Measurements from ENCODE around the gene ABLIM3.
A peak's percentile ranks its signal among the peaks of the same experiment; 100 is the strongest.
"Not testable (repeated sequence)": the region's sequence is repeated elsewhere in the genome, so short reads cannot be mapped to it uniquely, and the experiment has no call there.

The ABLIM3 gene

DNA sequence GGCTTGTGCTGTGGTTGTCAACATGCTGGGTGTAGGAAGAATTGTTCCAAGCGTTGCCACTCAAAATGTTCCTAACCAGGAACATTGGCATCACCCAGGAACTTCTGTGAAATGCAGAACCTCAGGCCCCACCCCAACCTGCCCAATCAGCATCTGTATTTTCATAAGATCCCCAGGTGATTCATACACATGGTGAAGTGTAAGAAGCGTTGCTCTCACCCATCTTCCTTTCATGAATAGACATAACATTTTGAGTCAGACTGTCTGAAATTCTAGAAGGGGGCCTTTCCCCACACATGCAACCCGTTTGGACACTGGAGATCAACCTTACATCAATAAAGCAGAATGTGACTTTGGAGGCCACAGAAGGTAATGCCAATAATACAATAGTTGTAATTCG lies 121.0 kb downstream of the ABLIM3 start:
- no peak for DNase-seq

- DNase-seq = no peak
Measured at GRCh38 chr5:149264439-149265067, 123.3 kb downstream of the ABLIM3 start.

DNA sequence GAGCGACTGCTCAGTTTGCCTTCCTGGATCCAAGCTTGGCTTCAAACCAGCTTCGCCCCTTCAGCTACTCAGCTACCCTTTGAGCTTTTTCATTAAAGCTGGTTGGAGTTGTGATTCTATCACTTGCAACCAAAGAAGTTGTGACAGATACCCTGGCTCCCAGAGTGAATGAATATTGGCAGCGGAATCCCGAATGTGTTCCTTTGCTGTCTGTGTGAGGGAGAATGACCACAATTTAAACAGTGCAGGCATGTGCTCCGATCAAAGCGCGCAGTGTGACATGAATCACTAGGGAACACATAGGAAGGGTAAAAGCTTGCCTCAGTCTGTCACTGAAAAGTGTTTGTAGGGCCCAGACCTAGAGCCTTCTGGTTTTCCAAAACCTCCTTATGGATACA lies 123.8 kb downstream of the ABLIM3 start:
- DNase-seq = no peak

GRCh38 chr5:149265597-149265996 lies 124.3 kb downstream of the ABLIM3 start:
- no peak for DNase-seq

GRCh38 chr5:149267241-149267973 lies 126.1 kb downstream of the ABLIM3 start:
- DNase-seq = no peak

GRCh38 chr5:149268928-149269557 lies 127.8 kb downstream of the ABLIM3 start:
- no peak for DNase-seq

DNA sequence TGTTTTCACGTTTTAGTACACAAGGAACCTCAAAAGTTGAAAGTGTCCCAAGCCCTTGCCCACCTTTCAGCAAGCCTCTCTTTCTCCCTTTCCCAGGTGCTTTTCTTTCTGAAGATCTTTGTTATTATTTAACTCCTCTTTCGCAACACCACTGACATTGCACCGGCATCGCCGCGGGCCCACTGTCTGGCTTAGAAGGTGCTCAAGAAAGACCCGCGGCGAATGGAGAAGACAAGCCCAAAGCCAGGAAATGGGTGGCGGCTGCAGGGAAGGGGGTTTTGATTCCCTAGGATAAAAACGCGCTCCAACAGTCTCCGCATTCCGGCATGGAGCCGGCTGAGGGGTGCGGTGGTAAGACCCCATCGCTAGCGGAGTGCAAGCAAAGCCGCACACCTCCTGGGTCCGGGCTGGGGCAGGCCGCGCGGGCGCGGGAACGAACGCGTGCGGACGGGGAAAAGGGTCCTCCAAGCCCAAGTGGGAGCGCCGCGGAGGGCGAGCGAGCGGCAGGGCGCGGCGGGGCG lies 130.0 kb downstream of the ABLIM3 start:
- no peak for DNase-seq

DNA sequence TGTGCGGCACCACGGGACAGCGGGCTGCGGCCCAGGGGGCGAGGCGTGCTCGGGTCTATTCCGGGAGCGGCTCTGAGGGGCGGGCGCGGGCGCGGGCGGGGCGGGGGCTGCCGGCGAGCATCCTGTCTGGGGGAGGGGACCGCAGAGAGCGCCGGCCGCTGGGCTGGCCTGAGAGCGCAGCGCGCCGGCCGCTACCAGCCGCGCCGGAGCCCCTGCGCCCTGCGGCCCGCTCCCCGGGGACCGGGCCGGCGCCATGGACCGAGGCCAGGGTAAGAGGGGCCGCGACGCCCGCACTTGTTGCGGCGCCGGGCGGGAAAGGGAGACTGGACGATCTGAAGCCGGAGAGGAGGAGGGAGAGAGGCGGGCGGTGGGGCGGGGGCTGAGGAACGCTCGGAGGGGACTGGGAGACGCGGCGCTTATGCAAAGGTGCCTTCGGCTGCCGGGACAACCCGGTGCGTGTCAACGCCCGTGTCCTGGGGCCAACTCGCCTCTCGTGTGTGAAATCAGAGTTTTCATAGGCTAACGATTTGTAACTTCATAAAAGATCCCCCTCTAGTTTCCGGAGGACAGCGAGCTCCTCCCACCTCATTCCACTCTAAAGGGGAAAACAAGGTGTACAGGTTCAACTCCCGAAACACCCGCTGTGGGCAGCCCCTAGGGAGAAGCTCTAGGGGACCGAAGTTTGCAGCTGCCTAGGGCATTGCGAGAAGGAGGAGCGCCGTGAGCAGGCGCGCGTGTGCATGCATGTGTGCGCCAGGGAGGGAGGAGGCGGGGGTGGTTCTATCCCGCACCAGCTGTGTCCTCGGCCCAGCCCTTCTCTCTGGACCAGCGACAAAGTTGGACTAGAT lies 130.6 kb downstream of the ABLIM3 start, which contains the start of gene AFAP1L1:
Gene AFAP1L1 (plus strand): TSS at position 144 of the 848 bp plus-strand sequence. CDS start 110 bp downstream, at position 254.
- peak; percentile 11 for DNase-seq

DNA sequence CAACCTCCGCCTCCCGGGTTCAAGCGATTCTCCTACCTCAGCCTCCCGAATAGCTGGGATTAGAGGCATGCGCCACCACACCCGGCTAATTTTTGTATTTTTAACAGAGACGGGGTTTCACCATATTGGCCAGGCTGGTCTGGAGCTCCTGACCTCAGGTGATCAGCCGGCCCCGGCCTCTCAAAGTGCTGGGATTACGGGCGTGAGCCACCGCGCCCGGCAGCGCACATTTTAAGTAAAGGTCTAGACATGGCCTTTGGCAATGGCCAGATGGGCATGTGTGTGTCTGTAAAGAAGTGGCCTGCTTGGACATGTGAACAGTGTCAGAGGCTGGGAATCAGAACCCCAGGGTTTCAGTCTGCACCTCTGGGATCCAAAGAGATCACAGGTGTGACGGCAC lies 131.5 kb downstream of the ABLIM3 start:
- not testable (repeated sequence) for DNase-seq

GRCh38 chr5:149273237-149273636 lies 131.9 kb downstream of the ABLIM3 start:
- DNase-seq = no peak

- DNase-seq = no peak
Measured at GRCh38 chr5:149273950-149274349, 132.7 kb downstream of the ABLIM3 start.

DNA sequence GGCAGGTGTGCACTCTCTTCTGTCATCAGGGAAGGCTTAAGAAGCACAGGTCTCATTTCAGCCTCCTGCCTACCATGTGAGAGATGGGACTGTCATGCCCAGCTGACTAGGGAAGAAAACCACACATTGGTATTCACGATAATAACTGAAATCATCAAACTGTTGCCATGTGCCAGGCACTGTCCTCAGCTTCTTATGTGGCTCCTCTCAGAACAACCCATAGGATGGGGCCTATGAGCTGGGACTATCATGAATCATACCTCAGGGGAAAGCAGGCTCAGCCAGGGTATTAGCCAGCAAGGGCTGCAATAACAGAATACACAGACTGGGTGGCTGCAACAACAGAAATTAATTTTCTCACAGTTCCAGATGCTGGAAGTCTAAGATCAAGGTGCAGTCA lies 133.6 kb downstream of the ABLIM3 start:
- no peak for DNase-seq

- DNase-seq = no peak
Measured at GRCh38 chr5:149277801-149278200, 136.5 kb downstream of the ABLIM3 start.

- DNase-seq = no peak
Measured at GRCh38 chr5:149278451-149279210, 137.3 kb downstream of the ABLIM3 start.

GRCh38 chr5:149279661-149280060 lies 138.4 kb downstream of the ABLIM3 start:
- DNase-seq = no peak

DNA sequence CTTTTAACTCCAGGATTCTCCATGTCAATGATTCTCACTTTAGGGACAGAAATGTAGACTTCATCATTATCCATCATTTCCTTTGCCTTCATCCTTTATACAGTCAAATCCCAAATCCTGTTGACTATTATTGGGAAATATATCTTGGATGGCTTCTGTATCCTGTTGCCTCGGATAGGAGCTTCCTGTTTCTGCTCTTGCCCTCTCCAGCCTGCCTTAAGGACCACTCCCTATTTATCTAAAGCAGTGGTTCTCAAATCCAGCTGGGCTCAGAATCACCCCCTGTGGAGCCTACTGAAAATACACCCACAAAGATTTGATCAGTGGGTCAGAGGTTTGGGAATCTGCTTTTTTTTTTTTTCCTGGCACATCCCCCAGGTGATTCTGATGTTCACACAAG lies 138.8 kb downstream of the ABLIM3 start:
- DNase-seq = no peak

DNA sequence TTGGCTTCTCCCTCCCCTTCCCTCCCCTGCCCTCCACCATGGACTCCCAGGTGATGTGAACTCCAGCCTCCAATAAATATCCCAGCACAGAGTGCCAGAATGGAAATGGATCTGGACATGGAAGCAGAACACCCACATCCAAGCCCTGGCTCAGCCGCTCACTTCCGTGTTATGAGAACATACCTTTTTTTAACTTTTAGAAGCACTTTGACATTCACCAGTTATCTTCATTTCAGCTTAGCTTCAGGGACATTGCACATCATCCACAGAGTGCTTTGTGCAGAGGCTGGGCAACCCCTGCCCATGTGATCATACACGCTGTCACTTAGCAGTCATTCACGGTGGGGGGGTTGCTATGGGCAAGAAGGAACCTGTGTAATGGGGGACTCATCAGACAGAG lies 139.5 kb downstream of the ABLIM3 start:
- no peak for DNase-seq

DNA sequence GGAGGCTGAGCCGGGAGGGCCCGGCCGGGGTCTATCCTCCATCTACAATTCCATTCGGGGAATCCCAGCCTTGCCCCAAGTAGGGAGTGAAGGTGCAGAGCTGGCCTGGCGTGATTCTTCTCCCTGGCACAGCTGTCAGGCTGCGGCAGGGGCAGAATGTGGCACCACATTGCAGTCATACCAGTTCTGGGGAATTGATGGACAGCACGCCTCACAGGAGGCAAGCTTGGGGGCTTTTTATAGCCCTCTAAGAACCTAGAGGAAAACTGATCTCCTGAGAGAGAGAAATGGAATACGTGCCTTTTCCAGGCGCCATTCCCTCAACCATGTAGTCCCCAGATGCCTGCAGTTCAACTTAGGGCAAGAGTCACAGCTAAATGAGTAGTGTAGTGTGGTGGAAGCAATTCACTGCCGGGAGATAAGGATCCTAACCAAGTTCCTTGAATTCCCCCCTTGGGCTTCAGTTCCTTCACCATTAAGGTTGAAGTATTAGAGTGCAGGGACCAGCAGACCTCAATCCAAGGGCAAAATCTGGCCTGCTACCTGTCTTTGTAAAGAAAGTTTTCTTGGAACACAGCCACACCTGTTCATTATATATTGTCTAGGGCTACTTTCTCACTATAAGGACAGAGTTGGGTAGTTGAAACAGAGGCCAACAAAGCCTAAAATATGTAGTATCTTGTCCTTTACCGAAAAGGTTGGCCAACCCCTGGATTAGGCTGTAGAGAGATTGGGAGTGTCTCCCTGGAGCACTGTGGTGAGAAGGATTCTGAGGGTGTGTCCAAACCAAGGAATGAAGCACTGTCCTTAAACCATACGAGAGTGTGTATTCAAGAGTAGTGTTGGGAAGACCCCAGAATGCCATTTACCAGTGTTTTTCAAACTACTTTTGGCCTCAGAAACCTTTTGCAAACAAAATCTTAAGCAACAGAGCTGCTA lies 141.0 kb downstream of the ABLIM3 start:
- DNase-seq = no peak

GRCh38 chr5:149282966-149283332 lies 141.7 kb downstream of the ABLIM3 start:
- DNase-seq = no peak

DNA sequence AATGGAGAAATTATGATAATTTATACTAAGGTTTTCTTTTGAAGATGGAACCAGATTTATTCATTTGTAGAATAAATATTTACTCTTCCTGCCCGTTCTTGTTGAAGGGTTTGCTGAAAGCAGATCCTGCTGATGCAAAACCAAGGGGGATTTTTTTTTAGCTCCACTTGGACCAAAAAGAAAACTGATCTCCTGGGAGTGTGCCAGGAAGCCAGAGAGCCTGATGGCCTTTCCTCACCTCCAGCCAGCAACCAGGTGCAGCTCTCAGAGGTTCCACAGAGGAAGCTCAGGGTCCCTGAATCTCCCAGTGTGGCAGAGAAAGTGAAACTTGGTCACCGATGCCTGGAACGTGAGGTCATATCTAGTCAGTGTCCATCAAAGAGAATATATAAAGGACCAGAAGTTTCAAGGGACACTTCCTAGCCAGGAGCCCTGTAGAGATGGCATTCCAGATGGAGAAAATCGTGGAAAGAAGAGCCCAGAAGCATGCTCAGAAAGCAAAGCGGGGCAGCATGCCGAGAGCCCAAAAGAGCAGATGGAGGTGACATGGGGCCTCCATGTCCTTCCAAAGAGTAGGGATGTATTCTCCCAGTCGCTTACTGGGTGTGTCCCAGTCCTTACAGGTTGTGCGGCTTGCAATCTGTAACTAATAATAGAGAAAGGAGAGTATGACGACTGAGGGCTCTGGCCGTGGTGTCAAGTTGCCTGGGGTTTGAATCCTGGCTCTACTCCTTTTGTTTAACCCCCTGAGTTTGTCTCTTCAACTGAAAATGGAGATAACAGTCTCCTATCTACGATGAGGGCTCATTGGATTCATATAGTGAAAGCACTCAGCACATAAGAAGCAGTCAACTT lies 142.6 kb downstream of the ABLIM3 start:
- no peak for DNase-seq
